LHCN-M2 (cell line): ENCODE measurements around the gene FAHD2A. TPM values are rescaled to one million over a fixed set of nuclear protein-coding genes. Genes with fewer than 3 reads are reported as not detected.
"Not testable (repeated sequence)": the region's sequence is repeated elsewhere in the genome, so short reads cannot be mapped to it uniquely, and the experiment has no call there.

Experiments
- DNase-seq: peaks from one replicate; pipeline ENCODE4 v3.0.0-alpha.2; 2012; ENCODE audit warnings: low read depth
- total RNA-seq: library from RNA; depleted of rRNA; stranded (reverse); fragments of >200 nt; gene quantifications from 2 replicates; pipeline ENCODE4 v1.2.3, GENCODE V29; 2014; rRNA removed

The FAHD2A gene
- total RNA-seq, 1 experiment from 2014 or later, result 27.1 TPM

GRCh38 chr2:95435162-95435871, 32.8 kb downstream of the FAHD2A start:
- not testable (repeated sequence) for DNase-seq

DNA sequence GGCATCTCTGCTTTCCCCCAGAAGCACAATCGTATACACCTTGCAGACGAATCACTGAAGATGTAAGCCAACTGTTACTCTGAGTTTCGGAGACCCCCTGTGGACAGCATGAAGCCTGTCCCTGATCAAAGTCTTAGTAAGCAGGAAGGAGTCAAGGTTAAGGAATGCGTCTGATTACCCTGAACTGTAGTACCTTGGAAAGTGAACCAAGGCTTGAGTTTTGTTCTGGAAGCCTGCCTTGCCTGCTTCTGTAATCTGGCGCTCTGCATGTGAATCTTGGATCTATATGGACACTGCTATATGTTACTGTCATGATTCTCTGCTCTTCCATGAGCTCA, 33.3 kb downstream of the FAHD2A start:
- DNase-seq, result not testable (repeated sequence)

- not testable (repeated sequence) for DNase-seq
These were observed 40.1 kb downstream of the FAHD2A start for GRCh38 chr2:95442474-95443099.

GRCh38 chr2:95445317-95445716, 42.8 kb downstream of the FAHD2A start:
- DNase-seq, result not testable (repeated sequence)

DNA sequence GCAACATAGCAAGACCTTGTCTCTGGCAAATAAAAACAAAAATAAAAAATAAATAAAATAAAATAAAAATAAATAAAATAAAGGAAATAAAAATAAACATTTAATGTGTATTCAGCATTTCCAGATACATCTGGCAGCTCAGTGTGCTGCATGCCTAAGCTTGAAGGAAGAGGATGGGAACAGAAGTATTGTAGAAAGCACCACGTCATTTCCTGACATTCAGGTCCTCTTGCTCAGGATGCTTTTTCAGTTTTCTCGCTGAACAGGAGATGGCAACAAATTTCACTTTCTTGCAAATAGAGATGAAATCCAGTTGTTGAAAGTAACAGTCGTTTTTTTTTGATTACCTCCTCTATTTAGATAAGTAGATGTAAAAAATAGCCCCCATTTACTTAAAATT, 60.8 kb downstream of the FAHD2A start:
- not testable (repeated sequence) for DNase-seq

Other genes with a start within 250 kb of the FAHD2A start
- gene ZNF514, start 242.9 kb upstream of the FAHD2A start, total RNA-seq, result 7.5 and 8.1 TPM in 2 replicates
- gene ZNF2, start 236.9 kb upstream of the FAHD2A start, total RNA-seq, result 5.5 and 6.5 TPM in 2 replicates
- gene ZNF892, start 195.2 kb upstream of the FAHD2A start, total RNA-seq, result 3.4 and 4.6 TPM in 2 replicates
- gene PROM2, start 128.3 kb upstream of the FAHD2A start, total RNA-seq, result 0.06 TPM in 2 replicates
- 0.19 and 0.29 TPM in 2 replicates for gene KCNIP3, start 105.4 kb upstream of the FAHD2A start, total RNA-seq
- gene TRIM43B, start 82.0 kb downstream of the FAHD2A start, total RNA-seq, result not detected in 2 replicates
- gene TRIM43, start 189.3 kb downstream of the FAHD2A start, total RNA-seq, result not detected in 2 replicates